Epidermal melanocyte (primary cell): Measurements from ENCODE around the gene ULBP2.
"Not testable (repeated sequence)": the region's sequence is repeated elsewhere in the genome, so short reads cannot be mapped to it uniquely, and the experiment has no call there.

Experiments used
- DNase-seq: peaks from one replicate; pipeline ENCODE4 v3.0.0; 2011; ENCODE audit warnings: low spot score; ENCODE audit not compliant: insufficient read length

ULBP2 gene

GRCh38 chr6:149908480-149908879 is 33.3 kb upstream of the ULBP2 start:
- not testable (repeated sequence) for DNase-seq

GRCh38 chr6:149909701-149910470 is 31.9 kb upstream of the ULBP2 start:
- no peak for DNase-seq

GRCh38 chr6:149910721-149911151 is 31.1 kb upstream of the ULBP2 start:
- no peak for DNase-seq

GRCh38 chr6:149912680-149913079 is 29.1 kb upstream of the ULBP2 start:
- DNase-seq = not testable (repeated sequence)

DNA sequence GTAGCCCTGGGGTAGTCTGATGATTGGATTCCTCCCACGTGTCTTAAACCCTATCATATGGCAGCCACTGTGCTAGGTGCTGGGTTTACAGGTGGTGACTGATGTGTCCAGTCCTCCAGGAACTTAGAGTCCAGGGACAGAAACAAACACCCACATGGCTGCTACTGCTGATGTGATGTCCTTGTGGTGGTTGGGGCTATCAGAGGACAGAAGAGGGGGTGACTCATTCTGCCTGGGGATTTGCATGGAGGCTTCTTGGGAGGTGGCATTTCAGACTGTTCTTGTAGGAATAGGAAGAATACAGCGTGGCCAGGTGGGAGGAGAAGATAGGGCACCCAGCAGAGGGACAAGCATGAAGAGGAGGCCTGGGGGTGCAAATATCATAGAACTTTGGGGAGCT is 28.7 kb upstream of the ULBP2 start:
- DNase-seq = no peak

GRCh38 chr6:149913540-149914240 is 28.1 kb upstream of the ULBP2 start:
- no peak for DNase-seq

- DNase-seq = no peak
These were observed 25.6 kb upstream of the ULBP2 start for GRCh38 chr6:149915970-149916865.

GRCh38 chr6:149917679-149918078 is 24.1 kb upstream of the ULBP2 start:
- DNase-seq = no peak

GRCh38 chr6:149918151-149918905 is 23.5 kb upstream of the ULBP2 start:
- no peak for DNase-seq

GRCh38 chr6:149919126-149919833 is 22.5 kb upstream of the ULBP2 start:
- not testable (repeated sequence) for DNase-seq

DNA sequence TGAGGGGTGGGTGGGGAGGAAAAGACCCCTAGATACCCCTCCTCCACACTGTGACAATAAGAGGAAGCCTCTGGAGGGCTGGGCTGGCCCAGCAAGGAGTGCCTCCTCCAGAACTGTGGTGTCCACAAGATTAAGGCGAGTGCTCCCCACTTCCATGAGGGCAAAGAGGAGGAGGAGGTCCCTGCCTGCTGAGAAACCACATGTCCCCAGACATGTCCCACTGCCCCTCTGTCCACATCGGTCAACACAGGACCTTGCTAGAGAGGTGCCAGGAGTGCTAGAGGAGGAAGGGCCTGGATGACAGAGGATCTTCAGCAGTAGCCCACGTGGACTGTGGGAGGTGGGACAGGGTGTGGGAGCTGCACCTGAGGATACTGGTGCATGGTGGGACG is 22.0 kb upstream of the ULBP2 start:
- DNase-seq = no peak

- no peak for DNase-seq
These were observed 20.5 kb upstream of the ULBP2 start for GRCh38 chr6:149921361-149921760.

- DNase-seq = not testable (repeated sequence)
These were observed 19.7 kb upstream of the ULBP2 start for GRCh38 chr6:149922091-149922490.

- peak; percentile 85 for DNase-seq
These were observed 19.0 kb upstream of the ULBP2 start, which contains the start of gene RAET1G for GRCh38 chr6:149922642-149923326. TSS of gene RAET1G (minus strand) at chr6:149923121. CDS start at chr6:149923010, 111 bp downstream.

DNA sequence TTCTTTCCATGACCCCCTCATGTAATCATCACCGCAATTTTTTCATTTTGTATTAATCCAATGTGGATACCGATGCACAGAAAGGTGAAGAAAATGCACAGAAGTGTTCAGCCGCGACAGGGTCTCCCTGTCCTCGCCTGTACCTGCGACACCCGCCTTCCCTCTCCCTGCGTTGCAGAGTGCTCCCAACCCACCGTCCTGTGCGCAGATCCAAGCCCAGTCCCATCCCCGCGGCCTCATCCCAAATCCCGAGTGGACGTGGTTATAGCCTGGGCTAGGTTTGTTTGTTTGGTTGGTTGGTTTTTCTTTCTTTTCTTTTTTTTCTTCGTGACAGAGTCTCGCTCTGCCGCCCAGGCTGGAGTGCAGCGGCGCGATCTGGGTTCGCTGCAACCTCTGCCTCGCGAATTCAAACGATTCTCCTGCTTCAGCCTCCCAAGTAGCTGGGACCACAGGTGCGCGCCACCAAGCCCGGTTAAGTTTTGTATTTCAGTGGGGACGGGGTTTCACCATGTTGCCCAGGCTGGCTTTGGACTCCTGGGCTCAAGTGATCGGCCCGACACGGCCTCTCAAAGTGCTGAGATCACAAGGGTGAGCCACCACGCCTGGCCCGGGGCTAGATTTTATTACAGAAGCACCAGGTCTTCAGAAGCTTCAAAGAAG is 18.4 kb upstream of the ULBP2 start:
- no peak for DNase-seq

GRCh38 chr6:149924206-149924932 is 17.4 kb upstream of the ULBP2 start:
- no peak for DNase-seq

DNA sequence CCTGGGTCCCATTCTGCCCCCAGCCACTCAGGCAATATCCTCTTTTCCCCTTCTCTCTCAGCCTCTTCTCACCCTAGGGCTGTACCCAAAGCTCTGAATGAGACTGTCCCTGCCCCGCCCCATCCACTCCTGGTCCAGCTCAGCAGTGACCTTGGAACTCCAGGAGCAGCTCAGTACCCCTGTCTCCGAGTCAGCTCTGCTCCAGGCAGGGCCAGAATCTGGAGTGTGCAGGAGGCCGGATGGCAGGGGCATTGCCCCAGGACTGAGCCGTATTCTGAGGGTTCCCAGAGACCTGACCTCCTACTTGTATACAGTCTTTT is 16.9 kb upstream of the ULBP2 start:
- DNase-seq = no peak

DNA sequence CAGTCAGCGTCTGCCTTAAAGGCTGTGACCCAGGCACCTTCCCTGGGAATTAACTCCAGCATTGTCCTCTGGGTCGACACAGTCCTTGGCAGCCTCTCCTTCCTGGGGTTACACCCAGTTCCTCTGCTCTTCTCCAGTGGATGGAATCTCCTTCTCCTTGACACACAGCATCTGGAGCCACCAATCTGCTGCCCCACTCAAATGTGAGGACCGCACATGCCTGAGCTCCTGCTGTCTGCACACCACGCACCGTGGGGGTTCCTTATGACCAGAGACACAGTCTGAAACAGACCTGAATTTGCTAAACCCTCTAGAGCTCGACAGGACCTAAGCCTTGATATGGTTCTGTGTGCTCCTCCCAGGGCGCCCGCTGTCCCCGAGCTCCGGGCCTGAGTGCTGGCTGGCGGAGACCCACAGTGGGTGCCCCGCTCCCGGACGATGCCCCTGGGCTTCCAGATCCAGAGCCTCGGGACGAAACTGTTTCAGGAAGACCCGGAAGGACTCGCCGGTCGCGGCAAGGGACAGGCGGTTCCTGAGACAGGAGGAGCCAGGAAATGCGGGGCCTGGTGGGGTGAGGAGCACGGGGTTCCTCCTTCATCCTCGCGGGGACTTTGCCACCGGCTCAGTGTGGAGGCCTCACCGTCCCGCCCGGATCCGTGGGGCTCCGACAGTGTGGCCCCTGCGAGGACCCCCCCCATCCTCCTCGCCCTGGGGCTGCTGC is 16.4 kb upstream of the ULBP2 start:
- DNase-seq = no peak
